GM10266 (cell line): ENCODE measurements around the gene CCL13.
"Not testable (repeated sequence)": the region's sequence is repeated elsewhere in the genome, so short reads cannot be mapped to it uniquely, and the experiment has no call there.

Experiments
- DNase-seq: peaks from one replicate; pipeline ENCODE4 v3.0.0; 2012; ENCODE audit errors: extremely low spot score
- CTCF ChIP-seq: IDR thresholded peaks from 2 replicates; pipeline ENCODE4 v1.5.1; 2012; ENCODE audit warnings: mild to moderate bottlenecking, low read depth; ENCODE audit not compliant: control insufficient read depth, insufficient read depth; ENCODE audit errors: missing control alignments

CCL13 gene

GRCh38 chr17:34318474-34318873 is 37.8 kb upstream of the CCL13 start:
- no peak for DNase-seq
- TF ChIP-seq CTCF: no peak

- no peak for DNase-seq
Measured at GRCh38 chr17:34319039-34319483, 37.2 kb upstream of the CCL13 start, which contains the start of gene CCL8. TSS of gene CCL8 (plus strand) at chr17:34319435. CDS start at chr17:34319502, 67 bp downstream.

GRCh38 chr17:34321964-34322363 is 34.3 kb upstream of the CCL13 start:
- DNase-seq: no peak

More at GRCh38 chr17:34319039-34319483, 37.2 kb upstream of the CCL13 start, which contains the start of gene CCL8:
- no peak for TF ChIP-seq CTCF

GRCh38 chr17:34327580-34327979 is 28.7 kb upstream of the CCL13 start:
- DNase-seq: not testable (repeated sequence)

More at GRCh38 chr17:34321964-34322363, 34.3 kb upstream of the CCL13 start:
- TF ChIP-seq CTCF: no peak

- no peak for TF ChIP-seq CTCF
- no peak for DNase-seq
Measured at GRCh38 chr17:34337701-34338100, 18.6 kb upstream of the CCL13 start.

- TF ChIP-seq CTCF: no peak
- DNase-seq: no peak
Measured at GRCh38 chr17:34339138-34339770, 17.0 kb upstream of the CCL13 start.

GRCh38 chr17:34341916-34342315 is 14.4 kb upstream of the CCL13 start:
- TF ChIP-seq CTCF: no peak
- no peak for DNase-seq

GRCh38 chr17:34347063-34347462 is 9.2 kb upstream of the CCL13 start:
- no peak for TF ChIP-seq CTCF

More at GRCh38 chr17:34347063-34347462, 9.2 kb upstream of the CCL13 start:
- DNase-seq: no peak
